Loucy (cell line): ENCODE measurements around the gene TDG.

Experiments
- EZH2phosphoT487 ChIP-seq: fragments of 200-600 bp; IDR thresholded peaks from 2 replicates; pipeline ENCODE4 v1.6.1; 2018; ENCODE audit warnings: antibody characterized with exemption, mild to moderate bottlenecking, moderate library complexity, borderline replicate concordance
- TF ChIP-seq, protein P1 (sequence below): fragments of 200-600 bp; sonication (generic); conservative IDR thresholded peaks from 2 replicates; pipeline ENCODE4 v1.5.1; 2014; ENCODE audit warnings: mild to moderate bottlenecking, antibody characterized with exemption, low read length

GRCh38 chr12:103964805-103965204 lies 867 bp upstream of the TDG start:
- TF ChIP-seq, protein P1, sequence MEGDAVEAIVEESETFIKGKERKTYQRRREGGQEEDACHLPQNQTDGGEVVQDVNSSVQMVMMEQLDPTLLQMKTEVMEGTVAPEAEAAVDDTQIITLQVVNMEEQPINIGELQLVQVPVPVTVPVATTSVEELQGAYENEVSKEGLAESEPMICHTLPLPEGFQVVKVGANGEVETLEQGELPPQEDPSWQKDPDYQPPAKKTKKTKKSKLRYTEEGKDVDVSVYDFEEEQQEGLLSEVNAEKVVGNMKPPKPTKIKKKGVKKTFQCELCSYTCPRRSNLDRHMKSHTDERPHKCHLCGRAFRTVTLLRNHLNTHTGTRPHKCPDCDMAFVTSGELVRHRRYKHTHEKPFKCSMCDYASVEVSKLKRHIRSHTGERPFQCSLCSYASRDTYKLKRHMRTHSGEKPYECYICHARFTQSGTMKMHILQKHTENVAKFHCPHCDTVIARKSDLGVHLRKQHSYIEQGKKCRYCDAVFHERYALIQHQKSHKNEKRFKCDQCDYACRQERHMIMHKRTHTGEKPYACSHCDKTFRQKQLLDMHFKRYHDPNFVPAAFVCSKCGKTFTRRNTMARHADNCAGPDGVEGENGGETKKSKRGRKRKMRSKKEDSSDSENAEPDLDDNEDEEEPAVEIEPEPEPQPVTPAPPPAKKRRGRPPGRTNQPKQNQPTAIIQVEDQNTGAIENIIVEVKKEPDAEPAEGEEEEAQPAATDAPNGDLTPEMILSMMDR, result no peak
- no peak for TF ChIP-seq EZH2phosphoT487
